A673 (cell line): ENCODE data around the gene MRPS31. TPM values are rescaled to one million over a fixed set of nuclear protein-coding genes. Genes with fewer than 3 reads are reported as not detected.

Experiments used
- BruUV-seq: library from RNA; stranded (reverse); fragments of 400-500 nt; replicated peaks from 2 replicates; lab custom pipeline; 2021; lab: Mats Ljungman, UMichigan
- CTCF ChIA-PET: fragments of 300-600 bp; sonication (Branson Sonifier 250); formaldehyde crosslinking; loops from one replicate; lab custom pipeline; 2022; ENCODE audit warnings: antibody characterized with exemption; lab: Charles Lee
- POLR2A ChIA-PET: fragments of 300-600 bp; sonication (Branson Sonifier 250); formaldehyde crosslinking; loops from one replicate; lab custom pipeline; 2022; ENCODE audit warnings: antibody characterized with exemption; ENCODE audit not compliant: low non-redundant PET; lab: Charles Lee
- DNase-seq: peaks from one replicate; pipeline ENCODE4 v3.0.0-alpha.2; 2015; ENCODE audit warnings: low spot score
- H3K27ac ChIP-seq: fragments of 200-600 bp; sonication (generic); 2 replicates; pipeline ENCODE4 v1.5.1; 2016; ENCODE audit warnings: mixed run types, low read depth, mild to moderate bottlenecking, mixed read lengths, antibody characterized with exemption, low read length; ENCODE audit not compliant: poor library complexity, severe bottlenecking
- H3K27me3 ChIP-seq: fragments of 200-600 bp; sonication (generic); replicated peaks from 2 replicates; pipeline ENCODE4 v1.6.1; 2017; ENCODE audit warnings: mixed run types, low read depth, mild to moderate bottlenecking, mixed read lengths, antibody characterized with exemption, low read length; ENCODE audit not compliant: insufficient read depth, poor library complexity
- H3K36me3 ChIP-seq: fragments of 200-600 bp; sonication (generic); 2 replicates; pipeline ENCODE4 v1.6.1; 2016; ENCODE audit warnings: mixed run types, mild to moderate bottlenecking, mixed read lengths, antibody characterized with exemption, low read length; ENCODE audit not compliant: insufficient read depth, poor library complexity, severe bottlenecking
- H3K4me1 ChIP-seq: fragments of 200-600 bp; sonication (generic); 2 replicates; pipeline ENCODE4 v1.6.1; 2017; ENCODE audit warnings: mixed run types, mild to moderate bottlenecking, mixed read lengths, antibody characterized with exemption, low read length; ENCODE audit not compliant: insufficient read depth, poor library complexity, severe bottlenecking
- H3K4me3 ChIP-seq: fragments of 200-600 bp; sonication (generic); 2 replicates; pipeline ENCODE4 v1.5.1; 2016; ENCODE audit warnings: low read depth, mixed run types, mild to moderate bottlenecking, mixed read lengths, low read length; ENCODE audit not compliant: poor library complexity, severe bottlenecking
- H3K9me3 ChIP-seq: fragments of 200-600 bp; sonication (generic); 2 replicates; pipeline ENCODE4 v1.6.1; 2016; ENCODE audit warnings: mixed run types, low read depth, mild to moderate bottlenecking, mixed read lengths, antibody characterized with exemption, low read length; ENCODE audit not compliant: poor library complexity, severe bottlenecking
- EZH2 ChIP-seq: fragments of 200-600 bp; sonication (generic); IDR thresholded peaks from 2 replicates; pipeline ENCODE4 v1.6.1; 2017; ENCODE audit warnings: borderline replicate concordance, low read depth, mild to moderate bottlenecking, mixed read lengths, antibody characterized with exemption, low read length; ENCODE audit not compliant: poor library complexity, severe bottlenecking
- intact Hi-C: fragments of 100-400 bp; cut with micrococcal nuclease; formaldehyde crosslinking; loops from one replicate; pipeline ENCODE4 v1.10.0; 2022; ENCODE audit not compliant: unreplicated experiment
- total RNA-seq: library from RNA; stranded (reverse); gene quantifications from 2 replicates; pipeline ENCODE4 v1.2.3, GENCODE V29; 2021
- TF ChIP-seq, protein P1 (sequence below): fragments of 300-800, 200-600 bp; sonication (generic); conservative IDR thresholded peaks from 2 replicates; pipeline ENCODE4 v1.5.1; 2017; ENCODE audit warnings: low read depth, mild to moderate bottlenecking, antibody characterized with exemption, low read length, moderate library complexity, mixed read lengths

The MRPS31 gene
- total RNA-seq, 1 experiment from 2014 or later = 32.0 TPM

- DNase-seq = no peak
- H3K4me3 ChIP-seq = no peak overlapping the region
- ChIA-PET POLR2A (no interaction called here), CTCF (interaction anchor here (0.5 kb wide), 1 partner anchor 22 kb away, joined by 6 read pairs; no protein-coding TSS in a partner anchor)
- no peaks in the 10 kb centered on the region for H3K9me3 ChIP-seq
- peaks cover 6% of the 10 kb centered on the region for H3K4me1 ChIP-seq
- no peaks in the 10 kb centered on the region for H3K36me3 ChIP-seq
- no peak overlapping the region for H3K27ac ChIP-seq
- TF ChIP-seq, protein P1, sequence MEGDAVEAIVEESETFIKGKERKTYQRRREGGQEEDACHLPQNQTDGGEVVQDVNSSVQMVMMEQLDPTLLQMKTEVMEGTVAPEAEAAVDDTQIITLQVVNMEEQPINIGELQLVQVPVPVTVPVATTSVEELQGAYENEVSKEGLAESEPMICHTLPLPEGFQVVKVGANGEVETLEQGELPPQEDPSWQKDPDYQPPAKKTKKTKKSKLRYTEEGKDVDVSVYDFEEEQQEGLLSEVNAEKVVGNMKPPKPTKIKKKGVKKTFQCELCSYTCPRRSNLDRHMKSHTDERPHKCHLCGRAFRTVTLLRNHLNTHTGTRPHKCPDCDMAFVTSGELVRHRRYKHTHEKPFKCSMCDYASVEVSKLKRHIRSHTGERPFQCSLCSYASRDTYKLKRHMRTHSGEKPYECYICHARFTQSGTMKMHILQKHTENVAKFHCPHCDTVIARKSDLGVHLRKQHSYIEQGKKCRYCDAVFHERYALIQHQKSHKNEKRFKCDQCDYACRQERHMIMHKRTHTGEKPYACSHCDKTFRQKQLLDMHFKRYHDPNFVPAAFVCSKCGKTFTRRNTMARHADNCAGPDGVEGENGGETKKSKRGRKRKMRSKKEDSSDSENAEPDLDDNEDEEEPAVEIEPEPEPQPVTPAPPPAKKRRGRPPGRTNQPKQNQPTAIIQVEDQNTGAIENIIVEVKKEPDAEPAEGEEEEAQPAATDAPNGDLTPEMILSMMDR = no peak
- no peak for TF ChIP-seq EZH2
- BruUV-seq = no TSS peak
- no peaks in the 10 kb centered on the region for H3K27me3 ChIP-seq
- intact Hi-C loops = loop anchor here (5.0 to 10.0 kb wide), 2 partner anchors 1012 to 1094 kb away; no protein-coding TSS in a partner anchor
These were observed 8.1 kb upstream of the MRPS31 start for GRCh38 chr13:40779049-40779448.

DNA sequence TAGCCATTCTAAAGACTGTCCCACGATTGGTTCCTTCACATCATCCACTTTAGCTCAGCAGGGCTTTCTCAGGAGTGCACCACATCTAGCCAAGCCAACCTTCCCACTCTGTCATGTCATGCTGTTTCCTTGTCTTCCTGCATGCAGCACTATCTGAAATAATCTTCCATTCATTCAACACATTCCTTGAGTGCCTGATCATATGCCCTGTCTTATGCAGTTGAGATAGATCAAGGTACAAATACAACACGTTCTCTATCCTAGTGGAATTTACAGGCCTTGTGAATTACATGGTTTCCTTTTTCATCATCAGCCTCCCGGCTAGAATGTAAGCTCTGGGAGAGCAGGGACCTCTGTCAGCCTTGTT lies 6.8 kb upstream of the MRPS31 start:
- no peak overlapping the region for H3K4me3 ChIP-seq
- H3K36me3 ChIP-seq = no peaks in the 10 kb centered on the region
- no peak for TF ChIP-seq EZH2
- TF ChIP-seq, protein P1 = no peak
- POLR2A ChIA-PET = no interaction called here
- no peak overlapping the region for H3K27ac ChIP-seq
- CTCF ChIA-PET = interaction anchor here (0.5 to 1.4 kb wide), 6 partner anchors 165 to 1618 kb away, joined by 3 to 5 read pairs (median 3); no protein-coding TSS in a partner anchor
- H3K9me3 ChIP-seq = no peaks in the 10 kb centered on the region
- BruUV-seq = no TSS peak
- peaks cover 6% of the 10 kb centered on the region for H3K4me1 ChIP-seq
- no peak for DNase-seq
- no peaks in the 10 kb centered on the region for H3K27me3 ChIP-seq
- intact Hi-C loops = loop anchor here (1.0 to 10.0 kb wide), 4 partner anchors 109 to 1093 kb away; no protein-coding TSS in a partner anchor

GRCh38 chr13:40777166-40777808 lies 6.3 kb upstream of the MRPS31 start:
- POLR2A ChIA-PET = no interaction called here

More at GRCh38 chr13:40777166-40777808, 6.3 kb upstream of the MRPS31 start:
- intact Hi-C loops = loop anchor here (1.0 to 10.0 kb wide), 4 partner anchors 109 to 1092 kb away; no protein-coding TSS in a partner anchor
- BruUV-seq = no TSS peak
- Histone ChIP-seq H3K27me3 (no peaks in the 10 kb centered on the region), H3K4me3 (peak overlapping the region; percentile 24), H3K4me1 (peaks cover 6% of the 10 kb centered on the region), H3K9me3 (no peaks in the 10 kb centered on the region), H3K27ac (no peak overlapping the region), H3K36me3 (no peaks in the 10 kb centered on the region)
- peak; percentile 75 for DNase-seq
- TF ChIP-seq, protein P1 = peak; percentile 75
- no peak for TF ChIP-seq EZH2
- CTCF ChIA-PET = interaction anchor here (0.5 to 1.4 kb wide), 4 partner anchors 215 to 1617 kb away, joined by 3 to 5 read pairs (median 3); no protein-coding TSS in a partner anchor
